8988T (cell line): Measurements from ENCODE around the gene ATP6V0E1.
"Not testable (repeated sequence)": the region's sequence is repeated elsewhere in the genome, so short reads cannot be mapped to it uniquely, and the experiment has no call there.

Experiments used
- DNase-seq: peaks from one replicate; pipeline ENCODE4 v3.0.0; 2011

ATP6V0E1 gene

DNA sequence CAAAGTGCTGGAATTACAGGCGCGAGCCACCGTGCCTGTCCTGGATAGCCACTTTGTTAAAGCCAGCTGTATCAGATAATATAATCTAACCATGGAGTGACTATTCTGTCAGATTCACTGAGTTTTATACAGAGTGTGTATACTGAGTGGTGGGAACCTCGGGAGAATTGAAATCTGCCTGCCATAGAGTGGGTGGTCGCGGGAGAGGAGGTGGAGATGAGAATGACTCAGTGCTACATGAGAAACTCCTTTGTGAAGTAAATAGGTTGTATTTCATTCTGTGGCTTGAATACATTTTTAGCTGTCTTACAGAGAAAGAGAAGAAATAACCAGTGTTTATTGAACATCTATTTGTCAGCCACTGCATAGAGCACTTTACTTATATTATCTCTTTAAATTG lies 26.4 kb downstream of the ATP6V0E1 start:
- DNase-seq: no peak

GRCh38 chr5:173010547-173011464 lies 27.2 kb downstream of the ATP6V0E1 start:
- no peak for DNase-seq

DNA sequence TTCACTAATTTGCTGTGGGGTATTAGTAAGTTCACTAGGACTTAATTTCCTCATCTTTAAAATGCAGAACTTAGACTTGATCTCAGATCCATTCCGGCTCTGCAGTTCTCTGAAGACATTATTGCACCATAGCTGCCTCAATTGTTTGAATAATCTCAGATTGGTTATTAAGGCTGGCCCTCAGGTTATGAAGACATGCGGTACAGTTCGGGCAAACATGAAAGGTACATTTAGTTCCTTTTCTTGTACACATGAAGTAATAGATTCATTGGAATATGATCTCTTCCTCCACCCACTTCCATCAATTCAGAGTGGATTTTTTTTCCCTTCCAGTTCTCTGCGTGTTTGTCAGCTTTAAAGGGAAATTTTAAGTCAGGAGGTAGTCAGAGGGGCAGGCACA lies 28.0 kb downstream of the ATP6V0E1 start:
- DNase-seq: no peak

DNA sequence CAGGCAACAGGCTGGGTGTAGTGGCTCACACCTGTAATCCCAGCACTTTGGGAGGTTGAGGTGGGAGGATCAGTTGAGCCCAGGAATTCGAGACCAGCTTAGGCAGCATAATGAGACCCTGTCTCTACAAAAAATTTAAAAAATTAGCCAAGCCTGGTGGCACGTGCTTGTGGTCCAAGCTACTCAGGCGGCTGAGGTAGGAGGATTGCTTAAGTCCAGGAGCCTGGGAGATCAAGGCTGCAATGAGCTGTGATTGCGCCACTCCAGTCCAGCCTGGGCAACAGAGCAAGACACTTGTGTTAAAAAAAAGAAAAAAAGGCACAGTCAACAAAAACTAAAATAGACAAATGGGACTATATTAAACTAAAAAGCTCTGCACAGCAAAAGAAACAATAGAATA lies 29.3 kb downstream of the ATP6V0E1 start:
- DNase-seq: no peak

GRCh38 chr5:173014671-173015070 lies 31.1 kb downstream of the ATP6V0E1 start:
- no peak for DNase-seq

DNA sequence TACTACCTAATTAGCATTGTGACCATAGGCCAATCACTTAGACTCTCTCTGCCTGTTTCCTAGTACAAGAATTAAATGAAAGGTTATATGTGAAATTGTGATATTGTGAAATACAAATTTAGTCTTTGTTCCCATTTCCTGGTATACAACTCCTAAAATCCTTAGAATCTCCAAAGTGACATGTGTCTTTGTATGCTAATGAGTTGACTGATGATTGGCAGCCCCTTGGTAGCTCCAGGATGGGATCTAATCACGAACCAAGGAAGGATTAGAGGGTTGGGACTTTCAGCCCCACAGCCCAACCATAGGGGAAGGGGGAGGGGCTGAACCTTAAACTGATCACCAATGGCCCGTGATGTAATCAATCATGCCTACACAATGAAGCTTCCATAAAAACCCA lies 31.6 kb downstream of the ATP6V0E1 start:
- DNase-seq: no peak

DNA sequence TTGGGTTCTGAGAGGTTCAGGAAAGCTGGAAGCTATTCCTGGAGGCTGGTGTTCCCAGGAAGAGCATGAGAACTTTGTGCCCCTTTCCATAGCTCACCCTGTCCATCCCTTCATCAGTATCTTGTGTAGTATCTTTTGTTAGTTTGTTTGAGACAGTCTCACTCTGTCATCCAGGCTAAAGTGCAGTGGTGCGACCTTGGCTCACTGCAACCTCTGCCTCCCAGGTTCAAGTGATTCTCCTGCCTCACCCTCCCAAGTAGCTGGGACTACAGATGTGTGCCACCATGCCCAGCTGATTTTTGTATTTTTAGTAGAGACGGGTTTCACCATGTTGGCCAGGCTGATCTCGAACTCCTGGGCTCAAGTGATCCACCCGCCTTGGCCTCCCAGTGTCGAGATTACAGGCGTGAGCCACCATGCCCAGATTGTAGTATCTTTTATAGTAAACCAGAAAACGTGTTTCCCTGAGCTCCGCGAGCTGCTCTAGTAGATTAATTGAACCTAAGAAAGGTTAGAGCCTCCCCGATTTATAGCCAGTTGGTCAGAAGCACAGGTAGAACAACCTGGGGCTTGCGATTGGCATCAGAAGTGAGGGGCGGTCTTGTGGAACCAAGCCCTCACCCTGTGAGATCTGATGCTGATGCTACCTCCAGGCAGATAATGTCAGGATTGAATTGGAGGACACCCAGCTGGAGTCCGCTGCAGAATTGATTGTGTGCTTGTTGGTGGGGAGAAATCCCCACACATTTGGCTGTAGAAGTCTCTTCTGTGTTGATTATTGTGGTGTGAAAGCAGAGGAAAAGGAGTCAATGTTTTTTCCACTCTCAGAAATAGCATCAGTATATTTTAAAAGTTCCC lies 32.3 kb downstream of the ATP6V0E1 start:
- DNase-seq: no peak

GRCh38 chr5:173016598-173017046 lies 33.1 kb downstream of the ATP6V0E1 start:
- no peak for DNase-seq

GRCh38 chr5:173017087-173017486 lies 33.5 kb downstream of the ATP6V0E1 start:
- not testable (repeated sequence) for DNase-seq

DNA sequence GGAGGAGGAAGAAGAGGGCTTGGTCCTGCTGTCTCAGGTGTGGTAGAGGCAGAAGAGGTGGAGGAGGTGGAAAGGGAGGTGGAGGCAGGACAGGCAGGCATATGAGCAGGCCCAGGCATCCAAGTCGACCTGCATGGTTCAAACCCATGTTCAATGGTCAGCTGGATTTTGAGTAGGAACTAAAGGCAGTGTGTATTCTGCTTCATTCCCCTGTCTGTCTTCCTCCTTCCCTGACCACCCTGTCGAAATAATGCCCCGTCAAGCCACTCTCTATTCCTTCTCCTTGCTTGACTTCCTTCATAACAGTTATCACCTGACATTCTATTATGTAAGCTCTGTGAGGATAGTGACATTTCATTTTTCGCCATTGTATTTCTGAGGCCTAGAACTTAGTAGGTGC lies 34.8 kb downstream of the ATP6V0E1 start:
- no peak for DNase-seq

DNA sequence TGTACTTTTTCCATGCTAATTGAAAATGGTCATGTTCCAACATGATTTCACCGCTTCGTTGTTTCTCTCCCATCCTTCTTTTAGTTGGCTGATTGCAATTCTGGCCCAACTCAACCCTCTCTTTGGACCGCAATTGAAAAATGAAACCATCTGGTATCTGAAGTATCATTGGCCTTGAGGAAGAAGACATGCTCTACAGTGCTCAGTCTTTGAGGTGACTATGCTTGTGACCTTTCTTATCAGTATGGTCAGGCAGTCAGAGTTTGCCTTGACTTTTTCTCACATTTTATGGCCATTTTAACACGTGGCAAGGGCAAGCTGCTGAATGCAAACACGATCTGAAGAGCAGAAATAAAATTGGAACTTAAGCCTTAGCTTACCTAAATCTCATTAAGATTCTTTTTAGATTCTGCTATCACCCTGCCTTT lies 36.6 kb downstream of the ATP6V0E1 start:
- DNase-seq: no peak

DNA sequence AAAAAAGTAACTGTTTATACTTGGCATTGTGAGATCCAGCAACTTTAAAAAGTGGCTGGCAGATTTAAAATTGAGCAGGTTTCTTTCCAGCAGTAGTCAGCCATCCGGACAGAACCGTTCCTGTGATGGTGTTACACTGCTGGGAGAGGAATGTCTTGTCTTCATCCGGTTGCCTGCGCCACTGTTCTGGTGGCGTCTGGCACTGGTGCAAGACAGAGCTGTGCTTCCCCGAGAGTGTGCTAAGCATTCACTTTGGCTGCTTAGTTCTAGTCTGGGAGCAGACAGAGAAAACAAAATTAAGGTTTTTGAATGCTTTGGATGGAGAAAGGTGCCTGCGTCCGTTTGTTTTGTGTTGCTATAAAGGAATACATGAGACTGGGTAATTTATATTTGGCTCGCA lies 37.1 kb downstream of the ATP6V0E1 start:
- no peak for DNase-seq

- no peak for DNase-seq
These were observed 42.1 kb downstream of the ATP6V0E1 start for GRCh38 chr5:173025651-173026050.

DNA sequence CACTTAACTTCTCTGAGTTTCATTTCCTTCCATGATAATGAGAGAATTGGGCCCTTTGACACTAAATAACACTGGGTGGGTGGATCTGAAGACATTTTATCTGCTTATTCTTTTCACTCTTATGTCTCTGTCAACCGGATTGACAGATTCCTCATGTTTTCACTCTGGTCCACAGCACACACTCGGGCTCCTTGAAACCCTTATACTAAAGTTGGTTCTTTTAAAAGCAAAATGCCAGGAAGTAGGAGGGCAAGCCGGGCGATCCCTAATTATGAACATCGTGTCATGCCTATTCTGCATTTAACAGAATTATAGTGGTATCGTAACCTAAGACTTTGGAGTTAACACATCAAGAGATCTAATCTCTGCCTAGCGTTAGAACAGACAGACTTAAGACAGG lies 44.3 kb downstream of the ATP6V0E1 start:
- DNase-seq: no peak

- DNase-seq: no peak
These were observed 45.3 kb downstream of the ATP6V0E1 start for GRCh38 chr5:173028811-173029327.

GRCh38 chr5:173029499-173029921 lies 45.9 kb downstream of the ATP6V0E1 start:
- no peak for DNase-seq

DNA sequence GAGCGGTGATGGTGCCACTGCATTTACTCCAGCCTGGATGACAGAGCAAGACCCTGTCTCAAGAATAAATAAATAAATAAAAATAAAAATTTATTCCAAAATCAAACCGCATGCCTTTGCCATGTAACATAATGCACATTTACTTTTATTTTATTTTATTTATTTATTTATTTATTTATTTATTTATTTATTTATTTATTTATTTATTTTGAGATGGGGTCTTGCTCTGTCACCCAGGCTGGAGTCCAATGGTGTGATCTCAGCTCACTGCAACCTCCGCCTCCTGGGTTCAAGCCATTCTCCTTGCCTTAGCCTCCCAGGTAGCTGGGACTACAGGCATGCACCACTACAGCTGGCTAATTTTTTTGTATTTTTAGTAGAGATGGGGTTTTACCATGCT lies 48.5 kb downstream of the ATP6V0E1 start:
- DNase-seq: not testable (repeated sequence)

- DNase-seq: no peak
These were observed 49.2 kb downstream of the ATP6V0E1 start for GRCh38 chr5:173032730-173033129.

DNA sequence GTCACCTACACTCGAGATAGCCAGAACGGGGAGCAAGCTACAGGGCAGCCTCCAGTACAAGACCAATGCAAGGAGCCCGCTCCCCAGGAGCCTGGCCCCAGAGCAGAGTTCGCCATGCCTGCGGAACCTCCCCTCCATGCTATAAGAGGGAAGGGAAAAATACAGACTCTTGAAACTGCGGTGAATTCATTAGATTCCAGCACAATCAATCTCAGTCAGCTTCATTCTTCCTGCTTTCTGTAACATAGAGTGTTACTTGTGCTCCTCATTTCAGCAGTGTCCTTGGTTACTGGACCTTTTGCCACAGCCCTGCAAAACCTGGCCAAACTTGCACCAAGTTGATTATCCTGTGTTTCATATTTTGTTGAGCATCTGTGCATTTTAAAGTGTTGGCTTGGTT lies 50.4 kb downstream of the ATP6V0E1 start:
- DNase-seq: no peak

- no peak for DNase-seq
These were observed 52.5 kb downstream of the ATP6V0E1 start for GRCh38 chr5:173035904-173036707.

DNA sequence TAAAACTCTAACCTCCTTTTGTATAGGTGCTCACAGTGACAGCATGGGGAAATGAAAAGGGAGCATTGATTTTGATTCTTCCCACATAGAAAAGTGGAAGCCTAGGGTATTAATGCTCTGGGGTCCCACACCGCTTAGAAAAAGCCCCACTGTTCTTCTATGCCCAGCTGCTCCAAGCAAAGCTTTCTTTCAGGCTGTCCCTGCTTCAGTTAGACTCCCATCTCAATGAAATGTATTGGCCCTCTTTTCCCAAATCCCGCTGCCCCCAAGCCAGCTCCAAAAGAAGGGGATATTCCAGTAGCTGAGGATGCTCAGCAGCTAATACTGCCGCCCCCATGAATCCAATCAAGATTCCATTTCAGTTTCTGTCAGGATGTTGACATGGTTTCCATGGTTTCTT lies 55.6 kb downstream of the ATP6V0E1 start:
- DNase-seq: no peak

GRCh38 chr5:173039964-173040363 lies 56.4 kb downstream of the ATP6V0E1 start:
- DNase-seq: no peak
